GM18498 (cell line): ENCODE measurements around the gene ENTPD2.
"Not testable (repeated sequence)": the region's sequence is repeated elsewhere in the genome, so short reads cannot be mapped to it uniquely, and the experiment has no call there.

Source experiments
- ATAC-seq: cut with Tn5 transposase; IDR thresholded peaks from one replicate; pipeline ENCODE4 v1.9.1; 2021; ENCODE audit warnings: mild to moderate bottlenecking, moderate library complexity; ENCODE audit not compliant: unreplicated experiment

Gene ENTPD2

DNA sequence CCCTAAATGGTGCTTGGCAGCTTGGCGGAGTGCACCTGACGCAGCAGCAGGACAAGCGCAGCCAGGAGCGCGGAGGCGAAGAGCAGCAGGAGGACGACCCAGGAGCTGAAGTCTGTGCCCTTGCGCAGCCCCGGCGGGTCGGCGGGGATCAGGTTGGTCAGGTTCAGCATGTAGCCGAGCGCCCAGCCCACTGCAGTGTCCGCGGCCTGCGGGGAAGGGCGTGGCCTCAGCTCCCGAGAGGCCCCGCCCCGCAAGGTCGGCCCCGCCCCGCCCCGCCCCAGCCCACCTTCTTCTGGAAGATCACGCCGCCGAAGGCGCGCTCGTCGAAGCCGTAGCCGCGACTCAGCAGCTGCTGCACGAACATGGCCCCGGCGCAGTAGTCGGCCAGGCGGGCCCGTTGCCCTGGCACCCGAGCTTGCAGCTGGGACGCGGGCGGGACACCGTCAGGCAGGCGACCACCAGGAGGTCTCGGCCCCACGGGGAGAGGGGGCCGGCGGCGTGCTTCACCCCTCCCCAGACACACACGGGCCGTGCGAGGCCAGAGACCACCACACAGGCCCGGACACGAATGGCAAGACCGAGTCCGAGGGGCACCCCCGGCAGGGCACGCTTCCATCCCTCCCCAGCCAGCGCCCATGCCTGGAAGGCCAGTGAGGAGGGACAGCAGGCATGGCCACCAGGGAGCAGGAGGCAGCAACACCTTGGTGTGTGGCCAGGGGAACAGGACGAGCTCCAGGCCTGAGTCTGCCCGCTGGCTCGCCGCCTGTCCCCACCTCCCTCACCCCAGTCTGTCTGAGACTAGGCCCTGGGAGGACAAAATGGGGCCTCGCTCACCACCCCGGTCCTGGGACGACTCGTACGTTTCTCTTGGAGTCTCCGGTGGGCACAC is 5.0 kb downstream of the ENTPD2 start:
- no peak for ATAC-seq

DNA sequence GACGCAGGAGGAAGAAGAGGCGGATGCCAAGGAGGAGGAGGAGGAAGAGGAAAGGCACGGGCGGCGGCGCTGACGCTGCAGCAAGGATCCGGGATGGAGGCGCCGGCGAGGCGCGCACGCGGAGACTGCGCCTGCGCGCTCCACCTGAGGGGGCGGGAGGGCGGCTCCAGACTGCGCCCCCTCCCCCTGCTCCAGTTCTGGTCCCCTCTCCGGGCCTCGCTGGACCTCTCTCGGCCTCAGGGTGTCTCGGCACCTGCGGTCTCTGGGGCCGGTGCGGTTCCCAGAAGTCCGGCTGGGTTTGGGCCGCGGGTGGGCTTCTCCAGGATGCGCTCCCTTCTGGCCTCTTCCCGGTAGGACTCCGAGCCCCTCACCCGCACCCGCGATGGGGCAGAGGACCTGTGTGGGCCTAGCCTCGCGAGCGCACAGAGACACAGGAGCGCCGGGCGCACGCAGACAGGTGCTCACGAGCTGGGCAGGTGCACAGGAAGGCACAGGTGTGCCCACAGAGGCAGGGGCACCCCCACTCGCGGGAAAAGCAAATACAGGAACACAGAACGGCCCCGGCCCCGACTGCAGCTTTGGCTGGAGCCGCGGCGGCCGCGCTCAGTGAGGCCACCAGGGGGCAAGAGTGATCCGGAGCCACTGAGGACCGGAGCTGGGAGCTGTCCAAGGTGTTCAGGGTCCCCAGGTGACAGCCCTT is 7.6 kb downstream of the ENTPD2 start, which contains the start of gene NPDC1:
Gene NPDC1 (minus strand): TSS at position 90 of the 700 bp plus-strand sequence. CDS start 188 bp downstream, outside the sequence.
- peak; percentile 51 for ATAC-seq

DNA sequence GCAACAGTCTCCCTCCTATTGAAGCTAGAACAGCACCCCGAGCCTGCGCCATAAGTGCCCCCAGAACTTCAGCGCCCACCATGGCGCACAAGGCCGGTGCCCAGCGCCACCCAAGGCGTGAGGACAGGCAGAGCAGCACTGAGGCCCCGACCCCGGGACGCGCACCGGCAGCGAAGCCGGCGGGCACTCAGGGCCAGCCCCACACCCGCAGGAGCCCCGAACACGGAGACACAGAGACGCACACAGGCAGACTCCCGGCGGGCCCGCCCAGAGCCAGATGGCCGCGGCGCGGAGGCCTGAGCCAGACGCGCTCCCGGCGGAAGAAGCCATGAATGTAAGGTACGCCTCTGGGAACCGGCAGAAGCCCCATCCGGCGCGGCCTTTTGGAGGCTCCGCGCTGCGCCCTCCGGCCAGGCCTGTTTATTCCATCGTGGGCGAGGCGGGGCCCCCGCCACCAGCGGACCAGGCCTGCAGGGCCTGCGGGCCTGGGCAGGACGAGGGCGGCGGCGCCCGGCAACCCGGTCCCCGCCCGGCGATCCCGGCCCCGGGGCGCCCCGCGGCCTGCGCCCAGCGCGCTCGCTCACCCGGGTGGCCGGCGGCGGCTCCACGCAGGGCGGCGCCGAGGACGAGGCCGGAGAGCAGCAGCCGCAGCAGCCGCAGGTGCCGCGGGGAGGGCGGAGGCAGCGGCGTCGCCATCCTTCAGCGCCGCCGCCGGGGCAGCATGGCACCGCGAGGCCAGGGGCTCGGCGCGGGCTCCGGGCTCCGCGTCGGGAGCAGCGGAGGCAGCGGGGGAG is 8.4 kb downstream of the ENTPD2 start:
- no peak for ATAC-seq

DNA sequence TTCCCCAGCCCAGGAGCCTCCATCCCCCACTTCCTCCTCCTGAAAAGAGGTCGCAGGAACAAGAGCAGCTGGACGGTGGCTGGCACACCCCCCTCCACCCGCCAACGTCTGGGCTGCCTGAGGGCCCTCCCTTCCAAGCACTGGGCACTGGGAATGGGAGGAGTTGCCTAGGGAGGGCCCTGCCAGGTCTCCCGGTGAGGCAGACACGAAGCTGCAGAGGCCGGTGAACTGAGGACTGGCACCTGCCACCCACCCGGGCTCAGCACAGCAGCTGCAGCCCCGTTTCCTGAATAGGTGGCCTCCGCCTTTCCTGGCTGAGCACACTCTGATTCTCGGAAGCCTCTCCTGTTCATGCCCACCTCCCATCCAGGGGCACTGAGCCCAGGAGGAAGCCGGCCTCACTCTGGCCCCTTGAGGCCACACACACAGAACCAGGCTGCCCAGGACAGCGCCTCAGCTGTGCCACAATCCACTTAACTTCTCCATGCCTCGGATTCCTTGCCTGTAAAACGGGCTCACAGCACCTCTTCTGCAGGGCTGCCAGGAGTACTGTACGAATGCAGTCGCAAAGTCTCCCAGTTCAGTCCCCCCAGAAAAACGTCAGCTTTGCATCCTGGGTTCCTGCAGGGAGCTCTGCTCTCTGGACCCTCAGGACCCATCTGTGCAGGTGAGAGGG is 9.2 kb downstream of the ENTPD2 start:
- no peak for ATAC-seq

GRCh38 chr9:137044037-137044436 is 9.8 kb downstream of the ENTPD2 start:
- no peak for ATAC-seq

DNA sequence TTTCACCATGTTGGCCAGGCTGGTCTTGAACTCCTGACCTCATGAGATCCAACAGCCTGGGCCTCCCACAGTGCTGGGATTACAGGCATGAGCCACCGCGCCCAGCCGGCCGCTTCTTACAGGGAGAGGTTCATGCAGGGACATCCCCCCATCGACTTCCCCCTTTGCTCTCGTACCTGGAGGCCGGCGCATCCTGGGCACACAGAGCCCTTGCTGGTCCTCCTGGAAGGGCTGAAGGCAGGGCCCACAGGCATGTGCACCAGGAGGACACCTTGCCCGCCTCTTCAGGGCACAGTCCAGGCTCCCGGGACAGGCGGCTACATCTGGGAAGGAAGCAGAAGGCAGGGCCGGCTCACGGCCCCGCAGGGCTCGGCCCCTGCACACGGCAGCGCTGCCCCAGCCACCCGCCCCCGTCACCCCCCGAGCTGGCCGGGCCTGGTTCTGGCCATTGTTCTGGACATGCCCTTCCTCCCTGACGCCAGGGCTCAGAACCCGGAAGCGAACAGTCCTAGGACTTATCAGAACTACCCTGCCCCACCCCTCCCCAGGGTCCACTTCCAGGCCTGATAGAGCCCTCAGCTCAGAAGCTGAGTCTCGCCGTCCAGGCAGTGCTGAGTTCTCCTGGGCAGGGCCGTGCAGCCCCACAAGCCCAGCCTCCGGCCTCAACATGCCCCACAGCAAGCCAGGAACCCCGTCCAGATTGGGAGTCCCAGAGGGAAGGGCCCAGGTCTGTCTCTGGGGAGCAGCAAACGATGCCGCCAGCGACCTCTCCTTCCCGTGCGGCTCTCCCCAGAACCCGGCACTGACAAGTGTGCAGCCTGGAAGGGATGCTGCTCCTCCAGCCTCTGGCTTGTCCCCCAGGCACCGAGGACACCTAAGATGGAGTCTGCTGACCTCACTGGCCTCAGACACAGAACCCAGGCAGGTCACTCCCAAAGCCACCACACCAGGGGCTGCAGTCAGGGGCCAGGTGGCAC is 10.8 kb downstream of the ENTPD2 start:
- no peak for ATAC-seq

- no peak for ATAC-seq
These were observed 12.7 kb downstream of the ENTPD2 start for GRCh38 chr9:137041124-137041523.

DNA sequence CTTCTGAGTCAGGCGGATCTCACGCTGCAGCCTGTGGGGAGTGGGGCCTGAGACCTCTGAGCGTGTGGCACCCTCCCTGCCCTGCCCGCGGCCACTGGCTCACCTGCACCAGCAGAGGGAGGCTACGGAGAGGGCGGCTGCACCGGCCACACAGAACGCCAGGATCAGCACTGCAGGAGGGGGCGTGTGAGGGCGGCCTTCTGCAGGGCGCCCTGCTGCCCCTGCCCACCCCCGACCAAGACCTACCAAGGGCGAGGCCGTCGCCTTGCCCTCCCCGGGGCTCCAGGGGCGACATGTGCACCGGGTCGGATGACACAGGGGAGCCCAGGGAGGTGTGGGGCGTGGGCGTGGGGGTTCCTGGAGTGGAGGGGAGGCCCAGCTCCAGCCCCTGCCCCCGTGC is 13.3 kb downstream of the ENTPD2 start:
- ATAC-seq = no peak

DNA sequence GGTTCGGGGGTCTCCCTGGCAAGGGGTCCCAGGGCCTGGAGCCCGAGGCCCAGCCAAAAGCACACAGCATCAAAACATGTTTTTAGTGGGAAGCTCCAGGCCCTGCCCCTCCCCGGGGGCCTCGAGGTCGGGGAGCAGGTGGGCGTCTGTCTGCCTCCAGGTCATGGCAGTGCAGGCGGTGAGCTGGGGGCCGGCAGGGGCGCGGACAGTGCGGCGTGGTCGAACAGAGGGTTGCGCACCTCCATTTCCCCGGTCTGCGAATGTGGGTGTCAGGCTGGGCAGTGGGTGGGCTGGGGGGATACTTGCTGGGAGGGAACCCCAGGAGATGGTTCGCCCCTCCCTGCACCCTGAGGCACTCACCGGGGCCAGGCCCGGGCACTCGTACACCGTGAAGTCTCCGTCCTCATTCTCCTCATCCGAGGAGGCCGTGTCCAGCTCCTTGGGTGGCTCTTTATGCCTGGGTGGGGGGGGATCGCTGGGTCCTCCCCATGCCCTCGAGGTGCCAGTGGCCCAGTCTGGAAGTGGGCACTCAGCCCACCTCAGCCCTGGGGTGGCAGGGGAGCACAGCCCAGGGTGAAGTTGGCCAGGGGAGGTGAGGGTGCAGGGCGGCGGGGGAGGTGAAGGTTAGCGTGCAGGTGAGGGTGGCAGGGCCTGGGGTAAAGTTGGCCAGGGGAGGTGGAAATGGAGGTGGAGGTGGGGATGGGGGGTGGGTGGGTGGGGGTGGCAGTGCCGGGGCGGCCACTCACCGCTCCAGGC is 14.1 kb downstream of the ENTPD2 start:
- ATAC-seq = no peak

- no peak for ATAC-seq
These were observed 14.9 kb downstream of the ENTPD2 start for GRCh38 chr9:137038916-137039315.

GRCh38 chr9:137037483-137037882 is 16.4 kb downstream of the ENTPD2 start:
- ATAC-seq = no peak

DNA sequence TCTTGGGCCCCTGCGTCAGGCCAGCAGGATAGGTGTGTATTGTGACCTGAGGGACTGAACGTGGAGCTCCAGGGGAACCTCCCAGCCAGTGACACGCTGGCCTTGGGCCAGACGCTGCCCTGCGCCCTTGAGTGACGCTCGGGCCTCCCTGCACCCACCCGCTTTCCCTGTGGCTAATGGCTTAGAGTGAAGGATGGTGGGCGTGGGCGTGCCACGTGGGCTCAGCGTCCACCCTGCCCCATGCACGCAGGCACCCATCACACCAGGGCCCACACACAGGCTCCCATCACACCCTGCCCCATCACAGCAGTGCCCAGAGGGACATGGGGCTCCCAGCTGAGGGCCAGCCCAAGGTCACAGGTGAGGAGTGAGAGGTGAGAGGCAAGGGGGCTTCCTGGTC is 16.8 kb downstream of the ENTPD2 start:
- ATAC-seq = no peak

DNA sequence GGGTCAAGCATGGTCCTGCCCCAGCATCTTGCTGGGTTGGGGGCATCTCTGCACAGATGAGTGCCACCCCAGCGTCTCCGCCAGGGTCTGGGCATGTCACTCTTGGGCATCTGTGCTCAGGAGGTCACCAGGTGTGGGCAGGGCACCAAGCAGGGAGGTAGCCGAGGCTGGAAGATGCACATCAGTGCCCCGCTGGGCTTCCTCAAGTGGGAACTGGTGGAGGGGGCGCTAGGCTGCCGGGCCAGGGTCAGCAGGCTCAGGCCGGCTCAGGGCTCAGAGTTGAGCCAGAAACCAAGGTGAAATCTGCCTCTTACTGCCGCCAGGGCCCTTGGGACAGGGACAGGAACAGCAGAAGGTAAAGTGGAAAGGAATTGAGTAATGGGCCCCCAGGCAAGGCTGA is 17.9 kb downstream of the ENTPD2 start:
- ATAC-seq = no peak

- ATAC-seq = no peak
These were observed 18.4 kb downstream of the ENTPD2 start for GRCh38 chr9:137035507-137035834.

GRCh38 chr9:137034709-137035506 is 19.0 kb downstream of the ENTPD2 start:
- ATAC-seq = peak; percentile 58

GRCh38 chr9:137034039-137034708 is 19.7 kb downstream of the ENTPD2 start:
- no peak for ATAC-seq

DNA sequence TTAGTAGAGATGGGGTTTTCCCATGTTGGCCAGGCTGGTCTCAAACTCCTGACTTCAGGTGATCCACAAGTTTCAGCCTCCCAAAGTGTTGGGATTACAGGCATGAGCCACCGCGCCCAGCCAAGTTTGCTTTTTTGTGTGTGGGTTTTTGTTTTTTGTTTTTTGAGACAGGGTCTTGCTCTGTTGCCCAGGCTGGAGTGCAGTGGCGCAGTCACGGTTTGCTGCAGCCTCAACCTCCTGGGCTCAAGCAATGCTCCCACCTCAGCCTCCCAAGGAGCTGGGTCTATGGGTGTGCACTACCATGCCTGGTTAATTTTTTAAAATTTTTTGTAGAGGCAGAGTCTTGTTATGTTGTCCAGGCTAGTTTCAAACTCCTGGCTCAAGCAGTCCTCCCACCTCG is 20.4 kb downstream of the ENTPD2 start:
- ATAC-seq = not testable (repeated sequence)

DNA sequence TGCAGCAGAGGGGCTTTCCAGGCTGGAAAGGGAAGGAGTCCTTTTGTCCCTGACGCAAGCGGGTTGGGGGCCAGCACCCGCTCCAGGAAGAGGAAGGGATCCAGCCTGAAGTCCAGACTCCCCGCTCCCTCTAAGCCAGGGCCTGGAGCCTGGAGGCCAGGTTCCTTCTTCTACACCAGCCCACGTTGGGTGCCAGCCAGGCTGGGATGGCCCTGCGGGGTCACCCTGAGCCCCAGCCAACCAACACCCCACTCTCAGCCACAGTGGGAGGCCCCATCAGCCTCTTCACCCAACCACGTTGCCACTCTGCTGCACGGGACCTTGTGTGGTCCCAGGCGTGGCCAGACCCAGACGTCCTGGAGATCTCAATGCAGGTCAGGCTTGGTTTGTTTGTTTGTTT is 21.0 kb downstream of the ENTPD2 start:
- no peak for ATAC-seq
